ENCODE results near the gene CCL24. TPM values are rescaled to one million over a fixed set of nuclear protein-coding genes. Genes with fewer than 3 reads are reported as not detected.
"Not testable (repeated sequence)": the region's sequence is repeated elsewhere in the genome, so short reads cannot be mapped to it uniquely, and the experiment has no call there.

The CCL24 gene
- total and polyA plus RNA-seq, 2 of the 4 experiments (the other 2 are of a cell fraction): not detected

DNA sequence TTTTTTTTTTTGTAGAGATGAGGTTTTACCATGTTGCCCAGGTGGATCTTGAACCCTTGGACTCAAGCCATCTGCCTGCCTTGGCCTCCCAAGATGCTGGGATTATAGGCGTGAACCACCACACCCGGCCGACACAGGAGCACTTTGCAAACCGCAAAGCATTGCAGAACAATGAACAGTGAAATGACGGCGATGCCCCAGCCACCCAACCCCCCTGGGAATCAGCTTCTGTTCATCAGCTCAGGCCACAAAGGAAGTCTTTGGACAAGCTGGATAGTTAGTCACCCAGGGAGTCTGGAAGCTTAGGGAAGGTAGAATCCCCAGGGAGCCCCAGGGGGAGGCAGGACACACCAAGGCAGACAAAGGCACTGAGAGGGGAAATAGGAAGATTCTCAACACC lies 16.1 kb upstream of the CCL24 start:
- H2BK15ac ChIP-seq (ENCODE audit: low read depth, low read length); POLR2A ChIA-PET (ENCODE audit: unreplicated experiment); H4K91ac ChIP-seq (ENCODE audit: insufficient read depth, low read depth, low read length); H3K36me3 ChIP-seq (ENCODE audit: control insufficient read depth, insufficient read depth, low read length); H4K5ac ChIP-seq (ENCODE audit: low read depth, low read length); H2BK120ac ChIP-seq (ENCODE audit: low read depth, low read length); H2BK20ac ChIP-seq (ENCODE audit: low read depth, low read length); H2AK9ac ChIP-seq (replicated peaks; ENCODE audit: low read depth, low read length, poor library complexity); H3K9me1 ChIP-seq (ENCODE audit: insufficient read depth, low read length); ATAC-seq (ENCODE audit: low read depth); BruUV-seq (replicated peaks); H3K23ac ChIP-seq (ENCODE audit: low read depth, low read length); H4K20me1 ChIP-seq (ENCODE audit: insufficient read depth, low read length); H3K9ac ChIP-seq (ENCODE audit: low read depth, low read length); H3K9me3 ChIP-seq (ENCODE audit: control insufficient read depth, insufficient read depth, low read length); H2AFZ ChIP-seq (replicated peaks; ENCODE audit: low read length, poor library complexity); H3K79me1 ChIP-seq (ENCODE audit: low read depth in 1 of 2, low read length in 2 of 2); H3K27ac ChIP-seq (ENCODE audit: insufficient read depth, low read length); H3K4me2 ChIP-seq (ENCODE audit: low read depth, low read length); H3K18ac ChIP-seq (ENCODE audit: low read depth, low read length); H3K4me1 ChIP-seq (ENCODE audit: control insufficient read depth, insufficient read depth, low read length); H2BK5ac ChIP-seq (ENCODE audit: low read depth, low read length, poor library complexity, severe bottlenecking); in situ Hi-C loops (cut with MboI; ENCODE audit: low sequenced_read_pairs); H3K4me3 ChIP-seq (ENCODE audit: insufficient read depth, low read depth, low read length); dilution Hi-C loops (cut with HindIII; ENCODE audit: low sequenced_read_pairs, unreplicated experiment); CTCF ChIA-PET; intact Hi-C loops (cut with micrococcal nuclease); H3K56ac ChIP-seq (ENCODE audit: extremely low read depth, insufficient read depth, low read length); H3K14ac ChIP-seq (replicated peaks; ENCODE audit: low read depth, low read length); H2AK5ac ChIP-seq (ENCODE audit: low read depth, low read length); H3K4ac ChIP-seq (ENCODE audit: low read depth, low read length); H4K8ac ChIP-seq (ENCODE audit: low read depth in 2 of 2, low read length in 2 of 2): not testable (repeated sequence)
- peaks cover 13% of the 10 kb centered on the region for H3K27me3 ChIP-seq (ENCODE audit: control insufficient read depth, insufficient read depth, low read length)
- DNase-seq: peak; percentile 36
- WGBS, 2 experiments (ENCODE audit: extremely low coverage in 2 of 2, insufficient read length in 1 of 2): no CpG with 5 or more reads among the region's 6 CpGs

Measured in IMR-90 (cell line).